SJCRH30 (cell line): ENCODE results near the gene CIBAR2. TPM values are rescaled to one million over a fixed set of nuclear protein-coding genes. Genes with fewer than 3 reads are reported as not detected.
A peak's percentile ranks its signal among the peaks of the same experiment; 100 is the strongest.

Source experiments
- DNase-seq, 2 experiments: peaks; one replicate each; pipeline ENCODE4 v3.0.0-alpha.2; 2015 to 2020
- H3K27ac ChIP-seq: fragments of 250-450 bp; sonication (Bioruptor Pico); 2 replicates; pipeline ENCODE4 v1.5.1; 2020; ENCODE audit warnings: mild to moderate bottlenecking, moderate library complexity
- H3K27me3 ChIP-seq: fragments of 250-450 bp; sonication (Bioruptor Pico); 2 replicates; pipeline ENCODE4 v1.5.1; 2020; ENCODE audit warnings: mild to moderate bottlenecking, moderate library complexity
- H3K36me3 ChIP-seq: fragments of 250-450 bp; sonication (Bioruptor Pico); 2 replicates; pipeline ENCODE4 v1.5.1; 2020; ENCODE audit warnings: mild to moderate bottlenecking, moderate library complexity
- H3K4me1 ChIP-seq: fragments of 250-450 bp; sonication (Bioruptor Pico); 2 replicates; pipeline ENCODE4 v1.5.1; 2020; ENCODE audit warnings: mild to moderate bottlenecking, moderate library complexity
- H3K4me3 ChIP-seq: fragments of 250-450 bp; sonication (Bioruptor Pico); 2 replicates; pipeline ENCODE4 v1.5.1; 2020; ENCODE audit warnings: mild to moderate bottlenecking, moderate library complexity
- H3K9me3 ChIP-seq: fragments of 250-450 bp; sonication (Bioruptor Pico); replicated peaks from 2 replicates; pipeline ENCODE4 v1.5.1; 2020; ENCODE audit warnings: mild to moderate bottlenecking, moderate library complexity
- total RNA-seq: library from RNA; depleted of rRNA; stranded (reverse); fragments of >200 nt; shearing (Covaris generic); gene quantifications from 2 replicates; pipeline ENCODE4 v1.2.3, GENCODE V29; 2014

The CIBAR2 gene
- total RNA-seq, 1 experiment from 2014 or later: 0.04 TPM

- H3K4me3 ChIP-seq: no peak overlapping the region
- H3K36me3 ChIP-seq: no peaks in the 10 kb centered on the region
- H3K9me3 ChIP-seq: no peaks in the 10 kb centered on the region
- no peak for DNase-seq
- H3K27me3 ChIP-seq: no peaks in the 10 kb centered on the region
- peaks cover 30% of the 10 kb centered on the region for H3K4me1 ChIP-seq
- no peak overlapping the region for H3K27ac ChIP-seq
Measured at GRCh38 chr16:85107083-85107482, 5.2 kb downstream of the CIBAR2 start.

- H3K27me3 ChIP-seq: no peaks in the 10 kb centered on the region
- H3K4me1 ChIP-seq: peaks cover 30% of the 10 kb centered on the region
- no peaks in the 10 kb centered on the region for H3K36me3 ChIP-seq
- no peak overlapping the region for H3K4me3 ChIP-seq
- H3K9me3 ChIP-seq: no peaks in the 10 kb centered on the region
- no peak for DNase-seq
- H3K27ac ChIP-seq: no peak overlapping the region; the same call in 1 of the 2 replicates
Measured at GRCh38 chr16:85105475-85105874, 6.8 kb downstream of the CIBAR2 start.

- Histone ChIP-seq H3K36me3 (no peaks in the 10 kb centered on the region), H3K27ac (peak overlapping the region; percentile 43), H3K27me3 (no peaks in the 10 kb centered on the region), H3K9me3 (no peaks in the 10 kb centered on the region), H3K4me1 (peaks cover 30% of the 10 kb centered on the region), H3K4me3 (peak overlapping the region; percentile 11; the same call in 1 of the 2 replicates)
- peak; percentile 79 to 82 for DNase-seq
Measured at GRCh38 chr16:85104821-85105391, 7.4 kb downstream of the CIBAR2 start.

DNA sequence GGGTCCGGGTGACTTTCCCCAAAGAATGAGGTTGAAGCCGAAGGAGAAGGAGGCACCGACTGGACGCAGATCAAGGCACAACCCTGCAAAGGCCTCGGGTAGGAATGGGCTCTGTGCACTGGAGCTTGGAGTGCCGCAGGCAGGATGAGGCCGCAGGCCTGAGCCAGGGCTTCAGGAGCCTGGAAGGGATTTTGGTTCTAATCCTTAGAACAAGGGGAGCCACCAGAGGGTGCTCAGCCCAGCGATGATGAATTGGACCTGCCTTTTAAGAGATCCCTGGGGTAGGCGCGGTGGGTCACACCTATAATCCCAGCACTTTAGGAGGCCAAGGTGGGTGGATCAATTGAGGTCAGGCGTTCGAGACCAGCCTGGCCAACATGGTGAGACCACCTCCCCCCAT is 8.1 kb downstream of the CIBAR2 start:
- Histone ChIP-seq H3K27ac (peak overlapping the region; percentile 43; the same call in 1 of the 2 replicates), H3K36me3 (no peaks in the 10 kb centered on the region), H3K27me3 (no peaks in the 10 kb centered on the region), H3K4me3 (no peak overlapping the region), H3K4me1 (peaks cover 30% of the 10 kb centered on the region), H3K9me3 (no peaks in the 10 kb centered on the region)
- peak; percentile 41 to 60 for DNase-seq

- no peaks in the 10 kb centered on the region for H3K9me3 ChIP-seq
- no peaks in the 10 kb centered on the region for H3K27me3 ChIP-seq
- peak; percentile 50 to 76 for DNase-seq
- H3K4me1 ChIP-seq: peaks cover 30% of the 10 kb centered on the region
- H3K27ac ChIP-seq: no peak overlapping the region
- no peaks in the 10 kb centered on the region for H3K36me3 ChIP-seq
- no peak overlapping the region for H3K4me3 ChIP-seq
Measured at GRCh38 chr16:85103114-85104079, 8.9 kb downstream of the CIBAR2 start.

- DNase-seq: no peak
- H3K9me3 ChIP-seq: no peaks in the 10 kb centered on the region
- no peaks in the 10 kb centered on the region for H3K27me3 ChIP-seq
- no peaks in the 10 kb centered on the region for H3K36me3 ChIP-seq
- no peak overlapping the region for H3K4me3 ChIP-seq
- H3K4me1 ChIP-seq: peaks cover 30% of the 10 kb centered on the region
- no peak overlapping the region for H3K27ac ChIP-seq
Measured at GRCh38 chr16:85101956-85102630, 10.2 kb downstream of the CIBAR2 start.

DNA sequence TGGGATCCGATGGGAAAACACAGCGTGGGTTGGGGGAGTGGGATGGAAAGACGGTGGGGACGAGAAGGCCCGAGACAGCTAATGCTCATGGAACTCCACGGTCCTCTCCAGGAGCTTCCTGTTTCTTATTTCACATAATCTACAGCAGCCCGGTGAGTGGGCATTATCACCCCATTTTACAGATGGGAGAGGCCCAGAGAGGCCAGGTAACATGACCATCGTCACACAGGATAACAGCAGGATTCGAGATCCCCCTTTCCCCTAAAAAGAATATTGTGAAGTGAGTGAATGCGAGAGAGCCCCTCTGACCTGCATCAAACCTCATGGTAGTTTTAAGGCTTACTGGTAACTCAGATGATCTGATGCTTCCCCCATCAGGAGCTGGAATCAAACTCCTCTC is 12.0 kb downstream of the CIBAR2 start:
- Histone ChIP-seq H3K36me3 (no peaks in the 10 kb centered on the region), H3K27me3 (no peaks in the 10 kb centered on the region), H3K27ac (no peak overlapping the region), H3K9me3 (no peaks in the 10 kb centered on the region), H3K4me3 (no peak overlapping the region), H3K4me1 (peaks cover 24% of the 10 kb centered on the region)
- DNase-seq: no peak

DNA sequence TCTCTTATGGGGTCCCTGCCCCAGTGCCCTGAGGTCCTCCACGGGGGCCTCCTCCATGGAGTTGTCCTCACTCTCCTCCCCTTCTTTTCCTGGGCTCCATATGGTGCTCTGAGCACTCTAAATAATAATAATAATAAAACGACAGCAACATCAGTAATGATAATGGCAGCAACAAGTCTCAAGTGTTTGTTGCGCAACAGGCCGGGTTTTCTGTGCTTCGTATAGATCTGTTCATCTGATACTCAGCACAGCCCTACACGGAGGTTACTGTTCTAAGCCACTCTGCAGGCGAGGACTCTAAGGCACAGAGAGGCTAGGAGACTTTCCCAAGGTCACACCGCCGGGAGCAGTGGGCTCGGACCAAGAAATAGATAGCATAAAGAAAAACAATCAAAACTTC is 13.7 kb downstream of the CIBAR2 start:
- H3K27ac ChIP-seq: no peak overlapping the region
- H3K4me1 ChIP-seq: peaks cover 7% of the 10 kb centered on the region
- no peaks in the 10 kb centered on the region for H3K36me3 ChIP-seq
- no peaks in the 10 kb centered on the region for H3K9me3 ChIP-seq
- no peak for DNase-seq
- no peak overlapping the region for H3K4me3 ChIP-seq
- no peaks in the 10 kb centered on the region for H3K27me3 ChIP-seq

DNA sequence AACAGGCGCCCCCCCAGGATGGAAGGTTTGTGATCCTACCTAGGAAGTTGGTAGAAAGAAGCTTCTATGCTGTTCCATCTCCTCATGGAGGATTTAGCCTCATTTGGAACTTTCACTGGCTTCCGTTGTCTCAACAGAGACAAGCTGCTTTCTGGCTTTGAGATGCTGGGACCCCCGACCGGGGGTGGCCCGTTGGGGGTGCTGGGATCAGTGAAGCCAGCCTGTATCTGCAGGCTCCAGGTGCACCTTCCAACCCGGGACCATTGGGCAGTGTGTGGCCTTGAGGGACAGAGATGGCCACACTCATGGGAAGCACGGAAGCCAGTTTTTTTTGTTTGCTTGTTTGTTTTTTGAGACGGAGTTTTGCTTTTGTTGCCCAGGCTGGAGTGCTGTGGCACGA is 15.4 kb downstream of the CIBAR2 start:
- no peak for DNase-seq
- H3K27me3 ChIP-seq: no peaks in the 10 kb centered on the region
- no peak overlapping the region for H3K4me3 ChIP-seq
- H3K27ac ChIP-seq: no peak overlapping the region
- H3K4me1 ChIP-seq: no peaks in the 10 kb centered on the region
- H3K36me3 ChIP-seq: no peaks in the 10 kb centered on the region
- H3K9me3 ChIP-seq: no peaks in the 10 kb centered on the region

GRCh38 chr16:85094812-85095211 is 17.5 kb downstream of the CIBAR2 start:
- Histone ChIP-seq H3K36me3 (no peaks in the 10 kb centered on the region), H3K4me3 (no peak overlapping the region), H3K27me3 (no peaks in the 10 kb centered on the region), H3K9me3 (no peaks in the 10 kb centered on the region), H3K27ac (no peak overlapping the region), H3K4me1 (no peaks in the 10 kb centered on the region; the same call in 1 of the 2 replicates)
- DNase-seq: no peak

DNA sequence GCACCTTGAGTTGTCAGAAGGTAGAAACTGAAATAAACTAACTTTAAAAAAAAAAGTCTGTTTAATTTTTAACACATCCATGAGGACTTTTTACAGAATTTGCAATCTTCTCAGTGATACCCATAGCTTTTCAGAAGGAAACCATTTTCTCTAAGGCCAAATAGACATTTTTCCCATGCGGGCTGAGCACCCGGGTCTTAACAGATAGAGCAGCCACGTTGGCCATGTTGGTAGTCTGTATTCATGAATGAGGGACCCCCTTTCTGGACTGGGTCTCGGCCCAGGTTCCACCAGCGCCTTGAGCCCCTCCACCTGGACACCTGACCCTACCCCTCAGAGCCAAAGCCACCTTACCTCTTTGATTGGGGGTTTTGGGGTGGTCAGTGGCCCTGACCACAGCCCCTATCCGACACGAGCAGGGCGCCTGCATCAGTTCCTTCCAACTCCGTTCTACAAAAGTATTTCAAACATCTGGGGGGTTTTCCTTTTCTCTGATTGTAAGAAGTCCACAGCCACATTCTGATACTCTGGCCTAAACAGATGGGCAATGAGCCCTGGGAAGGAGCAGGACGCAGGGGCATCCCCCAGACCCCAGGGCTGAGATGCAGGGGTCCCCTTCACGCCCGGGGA is 18.0 kb downstream of the CIBAR2 start:
- H3K9me3 ChIP-seq: no peaks in the 10 kb centered on the region
- H3K36me3 ChIP-seq: no peaks in the 10 kb centered on the region
- no peak for DNase-seq
- no peak overlapping the region for H3K27ac ChIP-seq
- H3K4me1 ChIP-seq: no peaks in the 10 kb centered on the region; the same call in 1 of the 2 replicates
- no peak overlapping the region for H3K4me3 ChIP-seq
- no peaks in the 10 kb centered on the region for H3K27me3 ChIP-seq

- no peak for DNase-seq
- no peaks in the 10 kb centered on the region for H3K27me3 ChIP-seq
- no peak overlapping the region for H3K27ac ChIP-seq
- H3K4me1 ChIP-seq: no peaks in the 10 kb centered on the region; the same call in 1 of the 2 replicates
- no peaks in the 10 kb centered on the region for H3K36me3 ChIP-seq
- H3K4me3 ChIP-seq: no peak overlapping the region
- no peaks in the 10 kb centered on the region for H3K9me3 ChIP-seq
Measured at GRCh38 chr16:85093705-85094104, 18.6 kb downstream of the CIBAR2 start.

DNA sequence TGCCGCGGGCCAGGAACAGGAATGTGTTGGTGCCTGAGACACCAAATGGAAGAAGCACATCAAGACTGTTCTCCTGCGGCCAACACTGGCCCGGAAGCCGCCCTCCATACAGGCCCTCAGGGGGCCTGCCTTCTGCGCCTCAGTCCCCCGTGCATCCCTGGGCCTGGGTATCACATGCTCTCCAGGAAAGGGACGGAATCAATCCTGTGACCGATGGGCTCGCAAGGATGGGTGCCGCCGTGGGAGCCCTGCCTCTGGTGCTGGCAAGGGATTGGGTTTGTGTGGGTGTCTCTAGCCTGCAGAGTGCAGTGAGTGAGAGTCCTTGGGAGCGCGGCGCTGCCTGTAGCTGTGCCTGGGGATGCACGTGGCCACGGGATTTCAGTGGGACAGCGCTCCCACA is 19.4 kb downstream of the CIBAR2 start:
- Histone ChIP-seq H3K4me3 (no peak overlapping the region), H3K4me1 (no peaks in the 10 kb centered on the region; the same call in 1 of the 2 replicates), H3K27me3 (no peaks in the 10 kb centered on the region), H3K36me3 (no peaks in the 10 kb centered on the region), H3K9me3 (no peaks in the 10 kb centered on the region), H3K27ac (no peak overlapping the region)
- no peak for DNase-seq

DNA sequence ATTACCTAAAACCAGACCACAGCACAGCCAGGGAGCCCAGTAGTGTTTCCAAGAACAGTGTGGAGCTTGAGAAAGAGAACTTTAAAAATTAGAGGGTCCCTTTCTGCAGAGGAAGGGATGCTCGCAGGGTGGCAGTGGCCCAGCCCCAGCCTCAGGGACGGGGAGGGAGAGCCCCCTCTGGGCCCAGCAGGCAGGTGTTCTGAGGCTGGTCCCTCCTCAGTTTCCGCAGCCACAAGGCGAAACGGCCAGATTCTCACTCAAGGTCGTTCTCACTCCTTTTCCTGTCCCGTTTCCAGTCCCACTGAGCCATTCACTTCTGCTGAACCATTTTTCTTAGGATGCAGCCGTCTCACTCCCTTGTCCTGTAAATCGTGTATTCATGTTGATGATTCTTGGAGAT is 20.0 kb downstream of the CIBAR2 start:
- DNase-seq: no peak
- Histone ChIP-seq H3K27ac (no peak overlapping the region), H3K4me1 (no peaks in the 10 kb centered on the region; the same call in 1 of the 2 replicates), H3K4me3 (no peak overlapping the region), H3K9me3 (no peaks in the 10 kb centered on the region), H3K27me3 (no peaks in the 10 kb centered on the region), H3K36me3 (no peaks in the 10 kb centered on the region)
